DMS79 (cell line): Measurements from ENCODE around the gene SLC3A2.
"Not testable (repeated sequence)": the region's sequence is repeated elsewhere in the genome, so short reads cannot be mapped to it uniquely, and the experiment has no call there.

ENCODE experiments used
- DNase-seq: peaks from one replicate; lab custom pipeline; 2025; lab: John Stamatoyannopoulos, UW

Gene SLC3A2

DNA sequence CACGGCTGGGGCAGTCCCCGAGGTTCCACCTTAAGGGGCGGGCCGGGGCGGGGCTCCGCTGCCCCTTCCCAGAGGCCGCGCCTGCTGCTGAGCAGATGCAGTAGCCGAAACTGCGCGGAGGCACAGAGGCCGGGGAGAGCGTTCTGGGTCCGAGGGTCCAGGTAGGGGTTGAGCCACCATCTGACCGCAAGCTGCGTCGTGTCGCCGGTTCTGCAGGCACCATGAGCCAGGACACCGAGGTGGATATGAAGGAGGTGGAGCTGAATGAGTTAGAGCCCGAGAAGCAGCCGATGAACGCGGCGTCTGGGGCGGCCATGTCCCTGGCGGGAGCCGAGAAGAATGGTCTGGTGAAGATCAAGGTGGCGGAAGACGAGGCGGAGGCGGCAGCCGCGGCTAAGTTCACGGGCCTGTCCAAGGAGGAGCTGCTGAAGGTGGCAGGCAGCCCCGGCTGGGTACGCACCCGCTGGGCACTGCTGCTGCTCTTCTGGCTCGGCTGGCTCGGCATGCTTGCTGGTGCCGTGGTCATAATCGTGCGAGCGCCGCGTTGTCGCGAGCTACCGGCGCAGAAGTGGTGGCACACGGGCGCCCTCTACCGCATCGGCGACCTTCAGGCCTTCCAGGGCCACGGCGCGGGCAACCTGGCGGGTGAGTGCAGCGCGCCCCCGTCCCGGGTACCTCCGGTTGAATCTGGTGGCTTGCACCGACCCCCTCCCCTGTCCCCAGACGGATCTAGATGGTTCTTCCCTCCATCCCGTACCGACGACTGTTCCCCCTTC lies at the start of gene SLC3A2:
Gene SLC3A2, plus strand, starts transcription at position 94 of the 776 bp plus-strand sequence. Its CDS starts 128 bp downstream, at position 222.
- peak; percentile 50 for DNase-seq

DNA sequence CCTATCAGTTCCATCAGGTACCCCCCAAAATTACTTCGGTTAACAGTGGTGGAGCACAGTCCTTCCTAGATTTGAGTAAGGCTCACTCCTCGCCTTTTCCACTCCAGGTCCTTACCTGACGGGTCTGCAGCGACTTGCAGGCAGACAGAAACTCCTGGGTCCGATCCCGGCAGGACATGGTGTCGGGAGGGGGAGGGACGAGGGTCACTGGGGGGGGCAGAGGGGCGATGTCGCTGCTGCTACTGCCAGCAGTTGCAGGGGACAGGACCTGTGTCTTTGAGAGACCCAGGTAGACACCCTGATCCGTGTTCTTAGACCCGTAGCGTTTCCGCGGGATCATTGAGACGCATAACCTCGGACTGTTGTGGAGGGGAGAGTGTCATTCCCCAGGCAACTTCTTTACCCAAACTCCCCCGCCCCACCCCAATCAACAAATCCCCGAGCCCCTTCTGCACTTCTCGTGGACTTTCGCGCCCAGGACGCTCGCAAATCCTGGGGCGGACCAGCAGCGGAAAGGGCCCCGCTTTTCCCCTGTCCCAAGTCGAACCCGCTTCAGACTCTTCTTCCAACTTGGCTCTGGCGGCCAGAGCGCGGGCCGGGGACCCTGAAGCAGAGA lies 49.7 kb upstream of the SLC3A2 start:
- DNase-seq, result peak; percentile 36

- DNase-seq, result peak; percentile 97
These were observed 49.0 kb upstream of the SLC3A2 start, which contains the start of gene STX5 for GRCh38 chr11:62831520-62832335. Gene STX5, minus strand, starts transcription at chr11:62832051. Its CDS starts 808 bp downstream, at chr11:62831243.

DNA sequence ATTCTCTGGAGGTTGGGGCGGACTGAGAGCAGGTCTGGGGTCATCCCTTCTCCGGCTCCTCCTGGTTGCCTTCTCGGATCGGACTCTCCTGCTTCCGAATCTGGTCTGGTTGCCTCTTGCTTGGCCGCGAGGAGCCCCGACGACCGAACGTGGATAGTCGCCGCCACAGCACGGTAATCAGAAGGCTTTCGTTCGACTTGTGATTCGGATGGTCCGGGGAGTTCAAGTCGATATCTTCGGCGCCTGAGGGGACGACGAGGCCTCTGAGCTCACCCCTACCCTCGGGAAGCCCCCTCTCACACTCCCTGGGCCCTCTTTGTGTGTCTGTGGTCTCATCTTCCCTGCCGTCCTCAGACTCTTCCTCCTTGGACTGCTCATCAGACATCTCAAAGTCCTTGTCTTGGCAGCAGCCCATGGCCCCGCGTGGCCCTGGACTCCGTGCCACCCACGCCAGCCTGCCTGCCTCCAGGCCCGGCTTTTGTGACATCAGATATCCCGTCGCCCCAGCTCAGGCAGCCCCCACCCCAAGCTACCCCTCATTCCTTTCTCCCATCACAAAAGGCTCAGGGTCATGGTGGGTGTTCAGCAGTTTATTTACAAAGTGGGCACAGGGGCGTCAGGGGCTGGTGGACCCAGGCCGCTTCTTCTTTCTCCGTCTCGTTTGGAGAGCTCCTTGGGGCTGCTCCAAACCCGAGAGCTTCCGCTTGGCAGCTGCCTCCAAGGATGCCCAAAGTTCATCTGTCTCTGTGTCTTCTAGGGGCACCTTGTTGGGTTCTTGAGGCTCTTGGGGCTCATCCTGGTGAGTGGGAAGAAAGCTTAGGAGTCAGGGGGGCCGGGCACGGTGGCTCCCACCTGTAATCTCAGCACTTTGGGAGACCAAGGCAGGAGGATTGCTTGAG lies 48.1 kb upstream of the SLC3A2 start, which contains the start of gene TEX54:
Gene TEX54, minus strand, starts transcription at position 506 of the 899 bp plus-strand sequence.
- DNase-seq, result peak; percentile 17

GRCh38 chr11:62835336-62835735 lies 45.4 kb upstream of the SLC3A2 start:
- DNase-seq, result no peak

DNA sequence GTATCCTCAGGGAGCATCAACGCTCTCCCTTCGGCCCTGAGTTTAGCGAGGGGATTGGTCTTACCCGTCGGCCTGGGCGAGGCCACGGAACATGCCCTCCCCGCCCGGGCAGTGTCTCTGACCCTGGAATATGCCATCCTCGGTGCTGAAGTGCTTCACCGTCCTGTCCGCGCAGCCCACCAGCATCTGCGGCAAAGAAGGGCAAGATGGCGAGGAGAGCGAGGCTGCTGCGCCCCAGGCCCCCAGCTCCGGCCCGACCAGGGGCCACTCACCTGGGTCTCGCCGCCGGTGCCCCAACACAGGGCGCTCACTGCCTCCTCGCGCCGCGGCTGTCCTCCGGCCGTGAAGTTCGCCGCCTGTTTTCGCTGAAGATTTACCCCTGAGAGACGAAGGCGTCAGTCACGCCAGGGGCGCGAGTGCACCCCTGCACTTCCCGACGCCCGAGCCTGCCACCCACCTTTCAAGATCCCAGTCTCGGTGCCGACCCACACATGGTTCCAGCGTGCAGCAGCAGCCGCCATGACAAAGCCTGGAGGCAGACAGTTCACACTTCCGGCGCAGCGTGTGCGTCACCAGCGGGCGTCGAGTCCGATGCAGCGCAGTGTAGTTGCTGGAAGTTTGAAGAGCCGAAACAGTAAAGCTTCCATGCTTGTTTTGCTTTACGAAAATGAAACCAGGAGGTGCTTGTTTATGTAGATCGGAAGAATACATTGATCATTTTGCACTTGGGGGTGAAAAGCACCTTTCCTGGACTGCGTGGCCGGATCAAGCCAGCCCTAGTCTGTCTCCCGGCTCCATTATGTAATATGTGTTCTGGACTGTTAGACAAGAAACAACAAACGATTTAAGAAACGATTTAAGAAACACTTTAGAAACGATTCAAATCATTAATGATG lies 41.4 kb upstream of the SLC3A2 start, which contains the start of gene WDR74:
Gene WDR74, minus strand, starts transcription at position 541 of the 896 bp plus-strand sequence. Its CDS starts 20 bp downstream, at position 521.
- peak; percentile 87 for DNase-seq

DNA sequence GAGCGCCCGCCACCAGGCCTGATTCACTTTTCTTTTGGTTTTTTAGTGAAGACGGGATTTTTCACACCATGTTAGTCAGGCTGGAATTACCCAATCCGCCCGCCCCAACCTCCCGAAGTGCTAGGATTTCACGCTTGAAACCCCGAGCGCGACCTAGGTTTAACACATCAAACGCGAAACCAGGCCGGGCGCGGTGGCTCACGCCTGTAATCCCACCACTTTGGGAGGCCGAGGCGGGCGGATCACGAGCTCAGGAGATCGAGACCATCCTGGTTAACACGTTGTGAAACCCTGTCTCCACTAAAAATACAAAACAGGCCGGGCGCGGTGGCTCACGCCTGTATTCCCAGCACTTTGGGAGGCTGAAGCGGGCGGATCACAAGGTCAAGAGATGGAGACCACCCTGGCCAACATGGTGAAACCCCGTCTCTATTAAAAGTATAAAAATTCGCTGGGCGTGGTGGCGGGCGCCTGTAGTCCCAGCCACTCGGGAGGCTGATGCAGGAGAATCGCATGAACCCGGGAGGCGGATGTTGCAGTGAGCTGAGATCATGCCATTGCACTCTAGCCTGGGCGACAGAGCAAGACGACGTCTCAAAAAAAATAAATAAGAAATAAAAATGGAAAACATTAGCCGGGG lies 39.9 kb upstream of the SLC3A2 start:
- peak; percentile 86 for DNase-seq

- peak; percentile 99 for DNase-seq
These were observed 39.1 kb upstream of the SLC3A2 start for GRCh38 chr11:62841361-62842170.

GRCh38 chr11:62842171-62842741 lies 38.4 kb upstream of the SLC3A2 start:
- DNase-seq, result peak; percentile 35

- not testable (repeated sequence) for DNase-seq
These were observed 37.8 kb upstream of the SLC3A2 start for GRCh38 chr11:62842891-62843290.

GRCh38 chr11:62843466-62843865 lies 37.2 kb upstream of the SLC3A2 start:
- no peak for DNase-seq

DNA sequence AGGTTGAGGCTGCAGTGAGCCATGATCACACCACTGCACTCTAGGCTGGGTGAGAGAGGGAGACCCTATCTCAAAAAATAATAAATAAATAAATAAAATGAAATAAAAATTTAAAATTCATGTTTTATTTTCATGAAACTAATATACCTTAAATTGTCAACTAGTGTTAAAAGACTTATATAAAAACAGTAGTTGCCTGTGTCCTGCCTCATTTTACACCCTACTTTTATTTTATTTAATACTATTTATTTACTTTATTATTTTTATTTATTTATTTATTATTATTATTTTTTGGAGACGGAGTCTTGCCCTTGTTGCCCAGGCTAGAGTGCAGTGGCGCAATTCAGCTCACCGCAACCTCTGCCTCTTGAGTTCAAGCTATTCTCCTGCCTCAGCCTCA lies 36.5 kb upstream of the SLC3A2 start:
- no peak for DNase-seq

- no peak for DNase-seq
These were observed 34.5 kb upstream of the SLC3A2 start for GRCh38 chr11:62846177-62846576.

GRCh38 chr11:62847767-62848314 lies 32.9 kb upstream of the SLC3A2 start:
- DNase-seq, result no peak

GRCh38 chr11:62850911-62851806 lies 29.5 kb upstream of the SLC3A2 start:
- DNase-seq, result no peak

DNA sequence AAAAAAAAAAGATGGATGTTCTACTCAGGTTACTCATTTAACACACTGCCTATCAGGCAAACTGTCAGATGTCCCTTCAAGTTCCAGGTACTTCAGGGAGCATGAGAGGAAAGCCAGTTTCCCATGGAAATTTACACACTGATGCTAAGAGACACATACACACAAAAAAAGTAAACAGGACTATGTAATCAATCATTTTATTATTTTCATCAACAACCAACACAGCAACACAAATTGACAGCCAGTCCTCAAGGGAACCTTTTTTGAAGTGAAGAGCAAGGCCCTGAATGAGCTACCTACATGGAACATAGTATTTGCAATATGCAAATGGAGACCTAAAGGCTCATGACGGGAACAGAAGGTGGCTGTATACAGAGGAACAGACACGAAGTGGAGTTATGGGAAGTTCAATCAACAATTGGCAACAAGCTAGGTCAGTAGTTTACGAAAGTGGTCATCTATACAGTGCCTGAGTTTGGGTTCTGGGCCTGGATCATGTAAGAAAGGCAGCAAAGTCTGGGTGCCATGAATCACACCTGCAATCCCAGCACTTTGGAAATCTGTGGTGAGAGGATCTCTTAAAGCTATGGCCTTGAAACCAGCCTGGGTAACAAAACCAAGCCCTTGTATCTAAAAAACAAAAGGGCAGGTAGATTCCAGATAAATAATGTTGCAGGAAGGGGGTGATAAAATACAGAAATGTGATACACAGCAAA lies 28.7 kb upstream of the SLC3A2 start:
- no peak for DNase-seq
